Chondrocyte (in vitro differentiated cells): ENCODE results near the gene GPR17. TPM values are rescaled to one million over a fixed set of nuclear protein-coding genes. Genes with fewer than 3 reads are reported as not detected.

Experiments
- DNase-seq: peaks from one replicate; pipeline ENCODE4 v3.0.0; 2021; ENCODE audit warnings: mixed read lengths, low spot score
- H3K27ac Mint-ChIP-seq: one replicate; pipeline ENCODE4 v1.8.0; 2021; ENCODE audit warnings: mild to moderate bottlenecking, moderate library complexity, mixed read lengths; ENCODE audit not compliant: unreplicated experiment
- H3K27me3 Mint-ChIP-seq: 2 replicates; pipeline ENCODE4 v1.8.0; 2021; ENCODE audit warnings: low read depth, mixed read lengths
- H3K36me3 Mint-ChIP-seq: 2 replicates; pipeline ENCODE4 v1.8.0; 2021; ENCODE audit warnings: low read depth, mixed read lengths
- H3K4me1 Mint-ChIP-seq: 2 replicates; pipeline ENCODE4 v1.8.0; 2021; ENCODE audit warnings: low read depth, mild to moderate bottlenecking, mixed read lengths
- H3K4me3 Mint-ChIP-seq: one replicate; pipeline ENCODE4 v1.8.0; 2021; ENCODE audit warnings: mild to moderate bottlenecking, moderate library complexity, mixed read lengths; ENCODE audit not compliant: unreplicated experiment
- H3K9me3 Mint-ChIP-seq: 2 replicates; pipeline ENCODE4 v1.8.0; 2021; ENCODE audit warnings: low read depth, mixed read lengths
- CTCF ChIP-seq: fragments of 200-600 bp; sonication (generic); IDR thresholded peaks from 2 replicates; pipeline ENCODE4 v1.5.0; 2021; ENCODE audit warnings: antibody characterized with exemption, mild to moderate bottlenecking, moderate library complexity
- total RNA-seq: library from RNA; stranded (reverse); gene quantifications from 3 replicates; pipeline ENCODE4 v1.2.1, GENCODE V29; 2021

Gene GPR17
- total RNA-seq, 1 donor from 2014 or later = not detected

GRCh38 chr2:127598711-127599110 is 47.2 kb upstream of the GPR17 start:
- peaks cover 10% of the 10 kb centered on the region for H3K36me3 Mint-ChIP-seq
- no peak overlapping the region for H3K4me3 Mint-ChIP-seq
- H3K4me1 Mint-ChIP-seq = peaks cover 23% of the 10 kb centered on the region
- DNase-seq = no peak
- peak overlapping the region; percentile 34 for H3K27ac Mint-ChIP-seq
- peaks cover 44% of the 10 kb centered on the region for H3K9me3 Mint-ChIP-seq
- TF ChIP-seq CTCF = no peak
- H3K27me3 Mint-ChIP-seq = no peaks in the 10 kb centered on the region

GRCh38 chr2:127599211-127599610 is 46.7 kb upstream of the GPR17 start:
- no peaks in the 10 kb centered on the region for H3K27me3 Mint-ChIP-seq
- peaks cover 23% of the 10 kb centered on the region for H3K4me1 Mint-ChIP-seq
- H3K4me3 Mint-ChIP-seq = peak overlapping the region; percentile 3
- TF ChIP-seq CTCF = no peak
- H3K27ac Mint-ChIP-seq = peak overlapping the region; percentile 56
- H3K36me3 Mint-ChIP-seq = peaks cover 10% of the 10 kb centered on the region
- DNase-seq = no peak
- H3K9me3 Mint-ChIP-seq = peaks cover 44% of the 10 kb centered on the region

DNA sequence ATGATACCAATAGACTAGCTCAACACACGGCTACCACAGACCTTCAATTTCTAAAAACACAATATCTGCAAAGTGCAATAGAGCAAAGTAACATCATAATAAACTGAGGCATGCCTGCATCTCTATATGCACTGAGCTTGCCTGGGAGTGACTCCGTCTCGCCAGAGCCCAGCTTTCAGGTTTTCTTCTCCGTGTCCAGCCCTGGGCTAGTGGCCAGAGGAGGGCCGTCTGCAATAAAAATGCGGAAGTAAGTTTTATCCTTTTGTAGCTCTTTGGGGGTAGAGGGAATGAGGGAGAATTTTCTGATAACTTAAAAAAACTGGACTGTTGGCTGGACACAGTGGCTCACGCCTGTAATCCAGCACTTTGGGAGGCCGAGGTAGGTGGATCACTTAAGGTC is 41.0 kb upstream of the GPR17 start:
- H3K4me1 Mint-ChIP-seq = no peaks in the 10 kb centered on the region
- no peaks in the 10 kb centered on the region for H3K27me3 Mint-ChIP-seq
- no peak for DNase-seq
- no peak for TF ChIP-seq CTCF
- H3K9me3 Mint-ChIP-seq = peaks cover 20% of the 10 kb centered on the region
- peaks cover 6% of the 10 kb centered on the region for H3K36me3 Mint-ChIP-seq
- H3K4me3 Mint-ChIP-seq = no peak overlapping the region
- no peak overlapping the region for H3K27ac Mint-ChIP-seq

GRCh38 chr2:127605691-127606263 is 40.2 kb upstream of the GPR17 start:
- H3K9me3 Mint-ChIP-seq = peaks cover 20% of the 10 kb centered on the region
- TF ChIP-seq CTCF = no peak
- no peaks in the 10 kb centered on the region for H3K4me1 Mint-ChIP-seq
- no peak overlapping the region for H3K27ac Mint-ChIP-seq
- no peaks in the 10 kb centered on the region for H3K27me3 Mint-ChIP-seq
- peak; percentile 47 for DNase-seq
- H3K36me3 Mint-ChIP-seq = peaks cover 6% of the 10 kb centered on the region
- no peak overlapping the region for H3K4me3 Mint-ChIP-seq

DNA sequence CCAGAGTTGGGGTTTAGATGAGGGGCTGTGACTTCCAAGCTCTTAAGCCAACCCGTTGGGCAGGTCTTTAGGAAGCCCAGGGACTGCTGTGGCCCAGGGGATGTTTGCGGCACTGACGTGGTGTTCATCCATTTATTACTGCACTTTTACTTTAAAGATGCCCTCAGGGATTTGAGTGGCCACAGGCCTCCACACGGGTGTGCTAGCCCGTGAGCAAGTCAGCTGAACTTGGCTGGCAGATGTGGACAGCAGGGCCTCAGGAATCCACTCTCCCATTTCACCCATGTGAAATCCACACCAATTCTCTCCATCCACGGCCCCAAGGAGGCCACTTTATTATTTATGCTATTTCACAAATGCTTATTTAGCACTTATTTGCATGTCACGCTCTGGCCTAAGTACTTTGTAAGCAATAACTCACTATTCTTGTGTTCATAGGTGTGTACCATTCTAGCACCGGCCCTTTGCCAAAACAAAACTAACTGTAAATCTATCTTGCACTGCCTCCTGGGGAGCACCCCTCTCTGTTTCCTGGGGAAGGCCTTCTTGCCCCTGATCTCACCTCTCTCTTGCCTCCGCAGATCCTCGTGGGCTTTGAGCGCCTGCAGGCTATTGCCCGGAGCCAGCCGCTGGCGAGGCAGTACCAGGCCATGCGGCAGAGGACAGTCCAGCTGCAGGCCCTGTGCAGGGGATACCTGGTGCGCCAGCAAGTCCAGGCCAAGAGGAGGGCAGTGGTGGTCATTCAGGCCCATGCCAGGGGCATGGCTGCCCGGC is 39.1 kb upstream of the GPR17 start:
- H3K4me3 Mint-ChIP-seq = no peak overlapping the region
- H3K9me3 Mint-ChIP-seq = peaks cover 16% of the 10 kb centered on the region
- H3K36me3 Mint-ChIP-seq = peaks cover 6% of the 10 kb centered on the region
- H3K27ac Mint-ChIP-seq = no peak overlapping the region
- no peak for TF ChIP-seq CTCF
- no peaks in the 10 kb centered on the region for H3K27me3 Mint-ChIP-seq
- no peaks in the 10 kb centered on the region for H3K4me1 Mint-ChIP-seq
- DNase-seq = peak; percentile 88
